LNCaP clone FGC (cell line): ENCODE results near the gene KCTD7.
A peak's percentile ranks its signal among the peaks of the same experiment; 100 is the strongest.
"Not testable (repeated sequence)": the region's sequence is repeated elsewhere in the genome, so short reads cannot be mapped to it uniquely, and the experiment has no call there.

ENCODE experiments used
- DNase-seq: peaks from one replicate; pipeline ENCODE4 v3.0.0-alpha.2; 2011; ENCODE audit warnings: low read depth
- H3K4me3 ChIP-seq: 2 replicates; pipeline ENCODE4 v1.5.1; 2011; ENCODE audit warnings: mild to moderate bottlenecking, low read depth, low read length, control low read depth
- CTCF ChIP-seq: IDR thresholded peaks from 2 replicates; pipeline ENCODE4 v1.5.1; 2012; ENCODE audit warnings: mild to moderate bottlenecking; ENCODE audit not compliant: control insufficient read depth, insufficient read depth; ENCODE audit errors: extremely low read depth

Gene KCTD7

GRCh38 chr7:66654275-66655112 is 25.8 kb downstream of the KCTD7 start:
- DNase-seq = peak; percentile 85
- no peak for TF ChIP-seq CTCF

GRCh38 chr7:66655113-66655806 is 26.6 kb downstream of the KCTD7 start:
- peak; percentile 19 for DNase-seq
- peak overlapping the region; percentile 71 for H3K4me3 ChIP-seq

More at GRCh38 chr7:66654275-66655112, 25.8 kb downstream of the KCTD7 start:
- peak overlapping the region; percentile 71 for H3K4me3 ChIP-seq

GRCh38 chr7:66655826-66656485 is 27.3 kb downstream of the KCTD7 start:
- not testable (repeated sequence) for DNase-seq
- H3K4me3 ChIP-seq = peak overlapping the region; percentile 71

GRCh38 chr7:66657798-66658197 is 29.1 kb downstream of the KCTD7 start:
- TF ChIP-seq CTCF = no peak
- no peak for DNase-seq
- no peak overlapping the region for H3K4me3 ChIP-seq

GRCh38 chr7:66662646-66663264 is 34.1 kb downstream of the KCTD7 start:
- TF ChIP-seq CTCF = no peak
- no peak for DNase-seq
- no peak overlapping the region for H3K4me3 ChIP-seq

- DNase-seq = no peak
These were observed 36.1 kb downstream of the KCTD7 start for GRCh38 chr7:66664590-66665293.

More at GRCh38 chr7:66664590-66665293, 36.1 kb downstream of the KCTD7 start:
- TF ChIP-seq CTCF = no peak
- H3K4me3 ChIP-seq = no peak overlapping the region
